ENCODE measurements around the gene ANXA4.
"Not testable (repeated sequence)": the region's sequence is repeated elsewhere in the genome, so short reads cannot be mapped to it uniquely, and the experiment has no call there.

Gene ANXA4

DNA sequence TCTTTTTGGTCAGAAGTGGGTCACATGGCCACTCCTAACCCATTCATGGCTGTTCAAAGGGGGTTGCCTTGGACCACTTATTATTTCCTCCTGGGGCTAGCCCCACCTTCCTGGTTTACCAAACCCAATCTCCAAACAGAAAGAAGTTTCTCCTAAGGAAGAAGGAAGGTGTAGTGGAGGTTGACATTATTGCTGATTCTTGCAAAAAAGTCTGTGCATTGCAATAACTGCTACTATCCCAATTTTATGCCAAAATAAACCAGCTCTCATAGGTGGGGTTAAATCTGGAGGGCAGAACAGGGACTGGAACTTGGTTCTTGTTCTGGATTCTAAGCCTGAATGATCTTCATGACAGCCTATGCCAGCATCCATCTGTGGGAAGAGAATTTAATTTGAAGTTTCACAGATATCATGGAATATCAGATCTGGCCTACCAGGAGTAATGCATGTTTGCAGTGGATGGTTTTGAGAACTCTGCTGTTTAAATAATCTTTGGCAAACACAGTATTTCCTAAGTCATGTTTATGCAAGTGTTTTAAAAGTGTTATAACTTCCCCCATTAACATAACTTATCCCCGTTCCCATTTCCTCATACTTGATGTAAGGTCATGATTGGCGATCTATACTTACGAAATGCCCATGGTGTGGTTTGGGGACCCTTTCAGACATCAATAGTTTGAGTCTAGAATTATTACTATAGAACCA lies 11.9 kb downstream of the ANXA4 start:
- DNase-seq (ENCODE audit: low read depth in 2 of 2): no peak

DNA sequence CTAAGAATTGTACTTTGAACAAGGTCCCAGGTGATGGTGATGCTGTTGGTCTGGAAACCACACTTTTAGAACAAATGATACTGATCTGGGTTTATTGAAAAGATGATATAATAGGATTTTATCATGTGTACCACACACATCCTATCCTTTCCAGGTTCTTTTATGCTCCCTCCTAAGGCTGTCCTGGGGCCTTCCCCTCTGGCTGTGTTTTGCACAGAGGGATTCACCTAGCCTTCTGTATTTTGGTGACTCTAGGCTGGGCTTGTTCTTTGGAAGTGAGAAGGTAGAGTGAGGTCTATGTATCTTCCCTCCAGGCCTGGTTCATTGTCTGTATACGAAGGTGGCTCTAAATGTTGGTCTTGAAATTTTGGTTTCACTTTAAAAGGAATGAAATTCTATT lies 12.7 kb downstream of the ANXA4 start:
- no peak for DNase-seq (ENCODE audit: low read depth in 2 of 2)

DNA sequence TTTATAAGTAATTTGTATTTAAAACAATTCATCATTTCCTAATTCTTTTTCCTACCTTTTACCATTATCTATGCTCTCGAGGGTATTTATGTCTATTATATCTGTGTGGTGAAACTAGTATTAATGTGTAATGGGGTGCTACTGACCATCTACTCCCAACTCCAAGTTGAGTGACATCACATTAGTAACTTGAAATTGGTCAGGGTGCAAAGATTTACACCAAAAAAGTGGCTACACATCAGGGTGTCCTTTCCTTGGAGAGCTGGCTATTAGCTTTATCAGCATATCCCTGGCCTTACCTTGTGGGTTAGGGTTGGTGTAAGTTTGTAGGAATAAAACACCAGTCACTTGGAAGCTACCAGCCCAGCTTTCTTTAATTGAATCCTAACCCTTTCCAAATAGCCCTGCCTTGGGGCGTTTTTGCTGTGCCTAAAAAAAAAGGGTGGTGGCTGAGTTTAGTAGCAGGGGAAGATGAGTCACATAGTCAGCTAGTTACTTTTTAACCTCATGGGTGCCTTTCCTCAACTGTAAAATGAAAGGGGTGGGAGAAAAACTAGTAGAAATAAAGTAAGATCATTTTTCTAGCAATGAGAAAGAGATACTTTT lies 14.0 kb downstream of the ANXA4 start:
- DNase-seq (ENCODE audit: low read depth in 2 of 2): no peak

DNA sequence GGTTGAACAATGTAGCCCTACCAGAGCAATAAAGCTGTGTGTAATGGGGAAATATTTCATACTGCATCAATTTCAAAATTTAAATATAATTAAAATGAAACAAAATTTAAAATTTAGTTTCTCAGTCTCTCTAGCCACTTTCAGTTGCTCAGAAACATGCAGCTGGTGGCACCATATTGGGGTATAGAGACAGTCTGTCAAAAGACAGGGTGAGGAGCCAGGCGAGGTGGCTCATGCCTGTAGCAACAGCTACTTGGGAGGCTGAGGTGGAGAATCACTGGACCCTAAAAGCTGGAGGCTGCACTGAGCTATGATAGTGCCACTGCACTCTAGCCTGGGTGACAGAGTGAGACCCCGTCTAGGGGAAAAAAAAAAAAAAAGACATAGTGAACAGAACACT lies 20.1 kb downstream of the ANXA4 start:
- DNase-seq (ENCODE audit: low read depth in 2 of 2): no peak

DNA sequence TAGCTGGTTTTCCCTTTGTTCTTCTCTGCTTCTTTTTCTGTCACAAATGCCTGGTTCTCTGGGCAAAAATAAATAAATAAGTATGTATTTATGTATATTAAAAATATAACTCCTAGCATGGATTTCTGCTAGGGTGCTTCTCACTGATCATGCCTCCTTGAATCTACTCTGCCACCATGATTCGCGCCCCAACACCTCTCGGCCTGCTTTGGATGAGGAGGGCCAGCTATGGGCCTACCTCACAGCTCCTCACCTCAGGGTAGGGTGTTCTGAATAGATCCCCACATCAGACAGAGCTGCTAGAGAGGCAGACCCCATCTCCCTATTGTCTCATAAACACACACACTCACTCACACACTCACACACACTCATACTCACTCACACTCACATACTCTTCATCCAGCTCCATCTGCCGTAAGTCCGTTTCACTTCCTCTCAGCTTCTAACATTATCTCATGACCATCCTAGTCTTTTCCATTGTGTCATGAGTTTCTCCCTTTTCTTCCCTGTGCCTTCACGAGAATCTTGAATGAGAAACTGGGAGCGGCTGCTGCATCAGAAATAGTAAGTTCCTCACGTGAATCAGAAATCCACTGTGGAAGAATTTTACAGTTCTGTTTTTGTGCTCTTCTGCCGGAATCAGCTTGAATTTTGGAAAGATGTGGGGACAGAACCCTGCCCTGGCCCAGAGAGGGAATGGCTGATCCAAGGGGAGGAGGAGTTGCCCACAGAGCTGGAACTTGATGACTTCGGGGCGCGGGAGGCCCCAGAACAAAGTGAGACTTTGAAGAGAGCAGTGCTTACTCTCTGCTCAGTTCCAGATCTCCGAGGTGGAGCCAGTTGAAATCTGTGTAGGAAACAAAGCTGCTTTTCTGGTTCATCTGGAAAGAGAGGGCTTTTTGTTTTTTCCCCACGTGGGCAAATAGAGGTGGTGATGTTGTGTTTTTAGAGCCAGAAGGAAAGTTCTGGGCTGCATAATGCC lies 20.9 kb downstream of the ANXA4 start:
- no peak for DNase-seq (ENCODE audit: low read depth in 2 of 2)

DNA sequence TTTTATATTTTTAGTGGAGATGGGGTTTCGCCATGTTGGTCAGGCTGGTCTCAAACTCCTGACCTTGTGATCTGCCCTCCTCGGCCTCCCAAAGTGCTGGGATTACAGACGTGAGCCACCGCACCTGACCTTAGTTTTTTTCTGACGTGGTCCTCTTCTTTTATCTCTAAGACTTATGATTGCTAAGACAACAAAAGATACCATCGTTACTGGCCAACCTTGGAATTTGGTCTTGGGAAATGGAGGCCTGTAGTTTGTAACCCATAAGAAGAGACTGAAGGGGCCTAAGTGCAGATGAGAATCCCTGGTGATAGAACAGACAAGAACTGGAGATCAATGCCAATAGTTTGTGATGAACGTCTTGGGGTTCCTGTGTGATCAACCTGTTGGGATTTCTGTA lies 21.9 kb downstream of the ANXA4 start:
- not testable (repeated sequence) for DNase-seq (ENCODE audit: low read depth in 2 of 2)

DNA sequence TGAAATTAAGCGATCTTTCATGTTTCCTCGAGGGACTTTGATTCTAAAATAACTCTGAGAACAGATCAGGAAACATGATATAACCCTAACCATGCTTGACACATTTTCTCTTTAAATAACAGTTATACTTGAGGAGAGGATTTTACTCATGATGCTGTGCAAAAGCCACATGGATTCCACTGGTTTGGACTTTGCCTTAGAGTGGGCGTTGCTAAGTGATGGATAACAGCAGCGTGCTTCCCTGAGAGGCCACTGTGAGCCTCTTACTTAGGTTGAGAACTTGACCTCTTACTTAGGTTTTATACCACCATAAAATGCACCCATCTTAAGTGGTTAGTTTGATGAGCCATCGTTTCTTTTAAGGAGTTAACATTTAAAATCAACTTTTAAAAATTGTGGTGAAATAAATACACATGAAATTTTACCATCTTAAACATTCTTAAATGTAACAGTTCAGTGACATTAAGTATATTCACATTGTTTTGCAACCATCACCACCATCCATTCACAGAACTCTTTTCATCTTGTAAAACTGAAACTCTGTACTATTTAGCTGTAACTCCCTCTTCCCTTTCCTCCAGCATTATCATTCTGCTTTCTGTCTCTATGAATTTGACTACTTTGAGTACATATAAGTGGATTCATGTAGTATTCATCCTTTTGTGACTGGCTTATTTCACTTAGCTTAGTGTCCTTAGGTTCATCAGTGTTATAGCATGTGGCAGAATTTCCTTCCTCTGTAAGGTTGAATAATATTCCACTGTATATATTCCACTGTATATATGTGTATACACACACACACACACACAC lies 22.6 kb downstream of the ANXA4 start:
- DNase-seq (ENCODE audit: low read depth in 2 of 2): no peak

DNA sequence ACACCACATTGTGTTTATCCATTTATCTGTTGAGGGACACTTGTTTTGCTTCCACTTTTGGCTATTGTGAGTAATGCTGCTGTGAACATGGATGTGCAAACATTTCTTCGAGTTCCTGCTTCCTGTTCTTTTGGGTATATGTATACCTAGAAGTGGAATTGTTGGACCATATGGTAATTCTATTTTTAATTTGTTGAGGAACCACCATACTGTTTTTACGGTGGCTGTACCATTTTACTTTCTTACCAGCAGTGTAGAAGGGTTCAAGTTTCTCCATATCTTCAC lies 23.1 kb downstream of the ANXA4 start:
- DNase-seq (ENCODE audit: low read depth in 2 of 2): no peak

DNA sequence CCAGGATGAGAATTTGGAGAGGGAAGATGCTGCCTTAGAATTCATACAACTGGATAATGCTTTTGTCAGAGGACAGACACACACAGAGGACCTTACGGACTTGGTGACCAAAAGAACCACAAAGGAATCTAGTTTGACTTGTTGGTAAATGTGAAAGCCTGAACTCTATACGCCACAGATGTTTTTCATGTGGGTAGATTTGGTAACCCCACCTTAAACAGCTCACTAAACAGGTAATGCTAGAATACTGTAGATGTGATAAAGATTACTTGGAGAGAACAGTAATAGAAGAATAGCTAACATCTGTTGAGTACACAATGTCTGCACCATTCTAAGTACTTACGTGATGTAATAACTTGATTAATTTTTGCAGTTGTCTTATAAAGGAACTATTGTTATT lies 24.1 kb downstream of the ANXA4 start:
- DNase-seq (ENCODE audit: low read depth in 2 of 2): no peak

DNA sequence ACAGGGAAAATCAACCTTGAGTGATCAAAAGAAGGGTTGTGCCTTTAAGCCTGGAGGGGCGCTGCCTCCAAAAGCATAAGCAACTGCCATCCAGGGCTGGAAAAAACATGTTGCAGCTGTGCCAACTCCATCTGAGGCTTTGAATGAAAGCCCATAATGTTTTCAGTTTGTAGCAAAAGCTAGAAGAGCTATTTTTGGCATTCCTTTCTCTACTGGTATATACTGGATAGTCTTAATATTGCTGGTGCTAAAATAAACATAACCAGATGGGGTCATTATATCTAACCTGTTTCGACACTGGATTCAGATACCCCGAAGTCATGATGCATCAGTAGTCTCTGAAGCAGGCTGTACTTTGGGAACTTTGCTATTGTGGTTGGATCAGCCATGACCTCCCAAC lies 25.1 kb downstream of the ANXA4 start:
- DNase-seq (ENCODE audit: low read depth in 2 of 2): no peak

DNA sequence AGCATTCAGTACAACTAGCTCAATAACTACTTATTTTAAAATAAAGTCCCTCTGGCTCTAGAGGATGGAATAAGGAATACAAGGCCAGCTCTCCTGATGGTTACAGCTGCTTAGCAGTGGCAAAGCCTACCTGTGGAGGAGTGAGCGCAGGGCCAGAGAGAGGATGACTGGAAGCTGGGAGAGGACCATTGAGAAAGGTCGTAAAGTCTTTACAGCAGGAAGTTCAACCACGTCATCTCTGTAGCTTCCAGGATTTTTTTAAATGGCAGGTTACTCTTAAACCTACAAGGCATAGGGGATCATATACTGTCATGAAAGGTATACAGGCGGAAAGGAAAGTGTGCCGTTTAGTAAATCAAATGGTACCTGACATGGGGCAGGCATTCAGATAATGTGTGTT lies 26.3 kb downstream of the ANXA4 start:
- DNase-seq (ENCODE audit: low read depth in 2 of 2): no peak

DNA sequence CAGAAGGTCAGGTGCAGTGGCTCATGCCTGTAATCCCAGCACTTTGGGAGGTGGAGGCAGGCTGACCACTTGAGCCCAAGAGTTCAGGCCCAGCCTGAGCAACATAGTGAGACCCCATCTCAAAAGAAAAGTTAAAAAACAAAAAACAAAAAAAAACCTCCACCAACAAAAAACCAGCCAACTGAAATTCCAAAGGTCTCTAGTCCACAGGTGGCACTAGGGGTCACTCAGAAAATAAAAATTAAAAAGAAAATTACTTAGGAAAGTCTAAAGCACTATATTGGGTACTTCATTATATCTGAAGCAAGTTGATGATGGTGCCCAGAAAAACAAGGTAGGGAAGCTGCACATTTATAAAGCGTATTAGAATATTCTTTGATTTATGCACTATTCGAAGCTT lies 26.9 kb downstream of the ANXA4 start:
- no peak for DNase-seq (ENCODE audit: low read depth in 2 of 2)

DNA sequence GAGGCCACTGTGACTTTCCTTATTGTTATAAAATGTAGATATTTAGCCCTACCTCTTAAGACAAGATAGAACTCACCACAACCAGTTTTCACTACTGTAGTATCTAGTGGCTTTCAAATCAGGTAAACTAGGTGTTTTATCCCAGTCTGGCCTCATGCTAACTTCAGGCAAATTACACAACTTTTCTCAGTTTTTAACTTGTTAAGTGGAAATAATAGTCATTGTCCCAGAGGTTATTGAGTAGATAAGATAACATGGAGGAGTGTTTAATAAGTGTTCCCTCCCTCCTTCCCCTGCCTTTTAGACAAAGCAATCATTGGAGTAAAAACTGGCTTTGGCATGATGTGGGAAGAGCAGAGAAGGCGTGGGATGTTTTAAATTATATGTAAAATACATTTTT lies 27.3 kb downstream of the ANXA4 start:
- DNase-seq (ENCODE audit: low read depth in 2 of 2): no peak

DNA sequence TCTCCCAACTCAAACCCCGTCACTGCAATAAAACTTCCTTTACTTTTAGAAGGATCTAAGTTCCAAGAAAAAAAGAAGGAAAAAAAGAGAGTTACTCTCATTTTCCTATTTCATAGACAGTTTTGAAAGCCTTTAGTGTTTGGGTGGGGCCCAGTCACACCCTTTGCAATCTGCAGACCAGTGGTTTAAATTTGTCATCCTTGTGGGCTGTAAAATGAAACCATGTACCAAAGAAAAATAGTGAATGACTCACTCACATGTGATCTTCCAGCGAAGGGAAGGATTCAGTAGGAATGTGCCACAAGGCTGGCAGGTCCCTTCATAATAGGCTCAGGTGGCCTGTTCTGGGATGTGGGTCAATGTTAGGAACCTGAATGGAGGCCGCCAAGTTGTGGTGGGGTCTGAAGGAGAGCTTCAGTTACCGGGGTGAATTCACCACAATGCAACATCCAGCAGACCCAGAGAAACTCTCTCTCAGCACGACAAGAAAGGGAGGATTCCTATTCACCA lies 28.3 kb downstream of the ANXA4 start:
- DNase-seq (ENCODE audit: low read depth in 2 of 2): no peak

DNA sequence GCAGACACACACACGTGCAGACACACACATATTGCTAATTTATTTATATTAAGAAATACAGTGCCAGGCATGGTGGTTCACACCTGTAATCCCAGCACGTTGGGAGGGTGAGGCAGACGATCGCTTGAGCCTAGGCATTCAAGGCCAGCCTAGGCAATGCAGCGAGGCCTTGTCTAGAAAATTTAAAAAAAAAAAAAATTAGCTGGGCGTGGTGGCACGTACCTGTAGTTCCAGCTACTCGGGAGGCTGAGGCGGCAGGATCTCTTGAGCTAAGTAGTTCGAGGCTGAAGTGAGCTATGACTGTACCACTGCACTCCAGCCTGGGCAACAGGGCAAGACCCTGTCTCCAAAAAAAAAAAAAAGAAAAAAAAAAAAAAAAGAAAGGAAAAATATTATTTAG lies 28.8 kb downstream of the ANXA4 start:
- no peak for DNase-seq (ENCODE audit: low read depth in 2 of 2)

DNA sequence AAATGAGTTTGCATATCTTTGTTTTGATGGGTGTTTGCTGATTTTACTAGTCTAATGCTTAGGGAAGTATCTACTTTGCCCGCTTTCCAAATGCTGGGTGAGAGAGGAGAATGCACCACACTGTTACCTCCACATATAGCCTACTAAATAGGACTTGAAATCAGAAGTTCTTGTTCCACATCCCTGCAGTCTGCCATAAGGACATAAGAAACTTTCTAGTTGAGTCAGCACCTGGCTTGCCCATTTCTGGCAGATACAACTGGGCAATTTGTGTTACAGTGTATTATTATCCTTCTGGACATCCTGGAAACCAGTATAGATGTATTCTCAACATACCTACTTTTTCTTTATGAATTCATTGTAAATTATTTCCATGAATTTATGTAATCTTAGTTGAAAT lies 29.5 kb downstream of the ANXA4 start:
- DNase-seq (ENCODE audit: low read depth in 2 of 2): no peak

DNA sequence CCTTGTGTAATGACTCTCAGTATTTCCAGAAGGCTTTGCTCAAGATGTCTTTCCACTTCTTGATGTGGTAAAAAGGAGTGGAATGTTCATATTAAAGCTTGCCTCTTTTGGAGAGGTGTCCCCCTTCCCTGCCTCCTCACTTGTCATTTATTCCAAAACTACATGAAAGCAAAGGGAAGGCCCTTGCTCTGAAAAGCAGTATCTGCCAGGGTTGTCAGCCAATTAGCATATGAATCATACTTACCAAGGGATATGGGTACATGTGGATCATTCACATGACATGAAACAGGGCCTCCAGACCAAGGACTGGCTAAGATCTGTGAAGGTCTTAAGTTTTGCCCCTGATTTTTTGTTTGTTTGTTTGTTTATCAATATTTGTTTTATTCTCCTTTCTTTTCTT lies 31.3 kb downstream of the ANXA4 start:
- DNase-seq (ENCODE audit: low read depth in 2 of 2): no peak

DNA sequence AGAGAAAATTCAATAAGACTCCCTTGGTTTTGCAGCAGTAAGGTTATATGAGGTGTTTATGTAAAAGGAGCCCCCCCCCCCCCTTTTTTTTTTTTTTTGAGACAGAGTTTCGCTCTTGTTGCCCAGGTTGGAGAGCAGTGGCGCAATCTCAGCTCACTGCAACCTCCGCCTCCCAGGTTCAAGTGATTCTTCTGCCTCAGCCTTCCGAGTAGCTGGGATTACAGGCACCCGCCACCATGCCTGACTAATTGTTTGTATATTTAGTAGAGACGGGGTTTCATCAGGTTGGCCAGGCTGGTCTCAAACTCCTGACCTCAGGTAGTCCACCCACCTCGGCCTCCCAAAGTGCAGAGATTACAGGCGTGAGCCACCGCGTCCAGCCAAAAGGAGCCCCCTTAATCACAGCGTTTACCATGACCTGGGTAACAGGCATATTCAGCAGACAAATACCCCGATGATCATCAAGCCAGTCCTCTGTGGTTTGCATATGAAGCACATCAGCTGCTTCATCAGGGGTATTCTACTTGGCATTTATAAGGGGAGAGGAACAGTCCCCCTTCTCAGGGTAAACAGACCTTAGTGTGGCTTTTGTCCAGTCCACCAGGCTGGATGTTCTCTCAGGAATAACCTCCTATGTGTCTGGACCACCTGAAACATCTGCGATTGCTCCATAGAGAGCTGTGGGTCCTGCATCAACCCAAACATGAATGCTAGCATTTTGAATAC lies 32.5 kb downstream of the ANXA4 start:
- not testable (repeated sequence) for DNase-seq (ENCODE audit: low read depth in 2 of 2)

DNA sequence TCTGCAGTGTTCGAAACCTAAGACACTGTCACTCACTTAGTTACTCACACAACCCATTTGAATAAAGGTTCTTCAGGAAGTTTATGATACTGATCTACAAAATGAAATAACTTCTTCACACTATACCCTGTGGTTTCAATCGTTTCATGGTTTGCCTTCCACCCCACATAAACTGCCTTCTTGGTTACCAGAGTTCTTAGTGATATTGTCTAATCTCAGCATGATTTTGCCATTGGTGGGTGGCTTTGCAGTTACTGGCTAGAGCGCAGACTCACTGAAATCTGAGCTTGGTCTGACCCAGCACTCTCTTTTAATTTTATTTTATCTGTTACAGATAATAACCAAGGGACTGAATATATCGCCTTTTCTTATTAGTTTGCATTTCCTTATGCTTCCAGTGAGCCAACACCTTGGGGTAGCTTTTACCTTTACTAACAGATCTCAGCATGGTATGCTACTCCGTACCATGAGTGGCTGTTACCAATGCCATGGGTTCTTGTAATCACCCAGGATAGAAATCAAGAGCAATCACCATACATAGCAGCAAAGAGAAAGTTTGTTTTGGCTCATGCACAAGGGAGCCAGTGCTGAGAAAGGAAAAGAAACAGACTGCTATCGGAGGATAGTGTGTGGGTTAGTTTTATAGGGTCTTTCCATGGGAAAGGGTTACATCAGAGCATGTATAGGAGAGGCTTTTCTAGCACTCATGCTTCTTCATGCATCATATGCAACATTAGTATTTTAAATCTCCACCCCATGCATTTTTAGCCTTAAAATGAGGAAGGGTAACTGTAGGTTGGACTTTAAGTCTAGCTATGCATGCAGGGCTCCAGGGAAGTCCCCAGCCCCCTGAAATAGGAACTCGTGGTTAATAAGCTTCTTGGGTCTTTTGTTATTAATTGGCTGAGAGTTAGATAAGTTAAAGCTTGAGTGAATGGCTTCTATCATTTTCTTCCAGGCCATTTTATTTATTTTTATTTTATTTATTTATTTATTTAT lies 33.3 kb downstream of the ANXA4 start:
- no peak for DNase-seq (ENCODE audit: low read depth in 2 of 2)

Measured in stimulated activated CD4-positive, alpha-beta T cell treated with anti-CD3 and anti-CD28 coated beads, Interleukin-1b, Interleukin-23, amount 100 ng/mL, for 1 hour (primary cell).